HFF-Myc (cell line): ENCODE results near the gene PLIN4.

ENCODE experiments used
- DNase-seq: peaks from one replicate; pipeline ENCODE4 v3.0.0-alpha.2; 2011; ENCODE audit warnings: low read depth; ENCODE audit errors: extremely low read depth
- H3K4me3 ChIP-seq: replicated peaks from 2 replicates; pipeline ENCODE4 v1.5.1; 2011; ENCODE audit warnings: low read depth, mild to moderate bottlenecking, control low read depth, low read length
- TF ChIP-seq, protein P1 (sequence below): IDR thresholded peaks from 2 replicates; pipeline ENCODE4 v1.5.1; 2012; ENCODE audit warnings: mild to moderate bottlenecking, low read depth, low read length, control low read depth; ENCODE audit errors: missing control alignments

PLIN4 gene

GRCh38 chr19:4511300-4512054, 6.8 kb downstream of the PLIN4 start:
- TF ChIP-seq, protein P1, sequence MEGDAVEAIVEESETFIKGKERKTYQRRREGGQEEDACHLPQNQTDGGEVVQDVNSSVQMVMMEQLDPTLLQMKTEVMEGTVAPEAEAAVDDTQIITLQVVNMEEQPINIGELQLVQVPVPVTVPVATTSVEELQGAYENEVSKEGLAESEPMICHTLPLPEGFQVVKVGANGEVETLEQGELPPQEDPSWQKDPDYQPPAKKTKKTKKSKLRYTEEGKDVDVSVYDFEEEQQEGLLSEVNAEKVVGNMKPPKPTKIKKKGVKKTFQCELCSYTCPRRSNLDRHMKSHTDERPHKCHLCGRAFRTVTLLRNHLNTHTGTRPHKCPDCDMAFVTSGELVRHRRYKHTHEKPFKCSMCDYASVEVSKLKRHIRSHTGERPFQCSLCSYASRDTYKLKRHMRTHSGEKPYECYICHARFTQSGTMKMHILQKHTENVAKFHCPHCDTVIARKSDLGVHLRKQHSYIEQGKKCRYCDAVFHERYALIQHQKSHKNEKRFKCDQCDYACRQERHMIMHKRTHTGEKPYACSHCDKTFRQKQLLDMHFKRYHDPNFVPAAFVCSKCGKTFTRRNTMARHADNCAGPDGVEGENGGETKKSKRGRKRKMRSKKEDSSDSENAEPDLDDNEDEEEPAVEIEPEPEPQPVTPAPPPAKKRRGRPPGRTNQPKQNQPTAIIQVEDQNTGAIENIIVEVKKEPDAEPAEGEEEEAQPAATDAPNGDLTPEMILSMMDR = no peak
- DNase-seq = no peak
- H3K4me3 ChIP-seq = no peak overlapping the region

DNA sequence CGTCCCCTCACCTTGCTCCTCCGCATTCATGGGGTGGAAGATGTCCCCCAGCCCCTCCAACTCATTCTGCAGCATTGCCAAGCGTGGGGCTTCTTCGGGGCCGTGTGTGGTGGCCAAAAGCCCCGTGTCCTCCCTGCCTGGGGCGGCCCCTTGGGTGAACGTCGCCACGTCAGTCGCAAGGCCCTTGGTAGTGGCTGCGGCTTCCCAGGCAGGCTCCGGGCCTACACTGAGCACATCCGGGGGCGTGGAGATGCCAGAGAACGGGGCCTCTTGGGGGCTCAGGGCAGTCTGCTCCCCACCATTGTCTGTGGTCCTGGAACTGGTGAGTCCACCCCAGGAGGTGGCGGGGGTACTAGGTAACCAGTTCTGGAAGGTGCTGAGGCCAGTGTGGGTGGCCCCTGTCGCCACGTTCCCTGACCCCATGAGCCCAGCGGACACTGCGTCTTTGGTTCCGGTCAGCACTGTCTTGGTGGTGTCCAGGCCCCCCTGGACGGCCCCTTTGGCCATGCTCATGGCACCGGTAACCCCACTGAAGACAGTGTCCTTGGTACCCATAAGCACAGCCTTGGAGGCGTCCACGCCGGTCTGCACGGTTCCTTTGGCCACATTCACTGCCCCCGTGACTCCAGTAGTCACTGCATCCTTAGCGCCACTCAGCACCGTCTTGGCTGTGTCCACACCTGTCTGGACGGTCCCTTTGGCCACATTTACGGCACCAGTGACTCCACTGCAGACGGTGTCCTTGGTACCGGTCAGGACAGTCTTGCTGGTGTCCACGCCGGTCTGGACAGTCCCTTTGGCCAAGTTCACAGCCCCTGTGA, 7.6 kb downstream of the PLIN4 start:
- TF ChIP-seq, protein P1 = no peak
- H3K4me3 ChIP-seq = no peak overlapping the region
- DNase-seq = no peak

GRCh38 chr19:4508698-4509097, 9.6 kb downstream of the PLIN4 start:
- DNase-seq = no peak
- TF ChIP-seq, protein P1 = no peak
- no peak overlapping the region for H3K4me3 ChIP-seq

- no peak overlapping the region for H3K4me3 ChIP-seq
- DNase-seq = no peak
- TF ChIP-seq, protein P1 = no peak
These were observed 10.5 kb downstream of the PLIN4 start for GRCh38 chr19:4507804-4508203.

- TF ChIP-seq, protein P1 = no peak
- no peak for DNase-seq
- H3K4me3 ChIP-seq = no peak overlapping the region
These were observed 11.2 kb downstream of the PLIN4 start for GRCh38 chr19:4507150-4507452.

GRCh38 chr19:4506449-4507149, 11.7 kb downstream of the PLIN4 start:
- no peak overlapping the region for H3K4me3 ChIP-seq
- peak; percentile 45 for DNase-seq
- TF ChIP-seq, protein P1 = no peak
